Stimulated activated CD8-positive, alpha-beta memory T cell treated with anti-CD3 and anti-CD28 coated beads, Interleukin-15, amount 100 ng/mL, for 4 hours (primary cell): ENCODE results near the gene TFB2M.
"Not testable (repeated sequence)": the region's sequence is repeated elsewhere in the genome, so short reads cannot be mapped to it uniquely, and the experiment has no call there.

ENCODE experiments used
- DNase-seq, 2 donors: peaks; one replicate each; pipeline ENCODE4 v3.0.0-alpha.2; 2020; ENCODE audit warnings: low read depth in 2 of 2

TFB2M gene

GRCh38 chr1:246566128-246566812, at the start of gene TFB2M, which contains the start of gene CNST:
Gene TFB2M (minus strand): TSS chr1:246566261. CDS start chr1:246566138, 123 bp downstream.
Gene CNST (plus strand): TSS chr1:246566456. CDS start chr1:246591563, 25,107 bp downstream.
- DNase-seq, result peak; percentile 87 to 88

- no peak for DNase-seq
Measured at GRCh38 chr1:246613096-246613758, 47.2 kb upstream of the TFB2M start.

GRCh38 chr1:246609632-246610031, 43.6 kb upstream of the TFB2M start:
- no peak for DNase-seq

GRCh38 chr1:246608616-246609376, 42.7 kb upstream of the TFB2M start:
- DNase-seq, result peak in 1 of 2 donors; percentile 2

GRCh38 chr1:246607462-246607861, 41.4 kb upstream of the TFB2M start:
- DNase-seq, result no peak

GRCh38 chr1:246605231-246605630, 39.2 kb upstream of the TFB2M start:
- not testable (repeated sequence) for DNase-seq

GRCh38 chr1:246602194-246602593, 36.1 kb upstream of the TFB2M start:
- DNase-seq, result no peak

GRCh38 chr1:246600579-246600978, 34.5 kb upstream of the TFB2M start:
- no peak for DNase-seq

GRCh38 chr1:246599315-246599714, 33.3 kb upstream of the TFB2M start:
- no peak for DNase-seq

GRCh38 chr1:246597971-246598370, 31.9 kb upstream of the TFB2M start:
- DNase-seq, result no peak

- DNase-seq, result no peak
Measured at GRCh38 chr1:246597340-246597739, 31.3 kb upstream of the TFB2M start.

- DNase-seq, result no peak
Measured at GRCh38 chr1:246595146-246595545, 29.1 kb upstream of the TFB2M start.

GRCh38 chr1:246592695-246593094, 26.6 kb upstream of the TFB2M start:
- DNase-seq, result no peak

- DNase-seq, result no peak
Measured at GRCh38 chr1:246591958-246592357, 25.9 kb upstream of the TFB2M start.

- no peak for DNase-seq
Measured at GRCh38 chr1:246591504-246591903, 25.4 kb upstream of the TFB2M start.

GRCh38 chr1:246591047-246591446, 25.0 kb upstream of the TFB2M start:
- no peak for DNase-seq

GRCh38 chr1:246589919-246590318, 23.9 kb upstream of the TFB2M start:
- not testable (repeated sequence) for DNase-seq

- DNase-seq, result no peak
Measured at GRCh38 chr1:246588159-246588721, 22.2 kb upstream of the TFB2M start.

- DNase-seq, result no peak
Measured at GRCh38 chr1:246587606-246588005, 21.5 kb upstream of the TFB2M start.

GRCh38 chr1:246587032-246587431, 21.0 kb upstream of the TFB2M start:
- no peak for DNase-seq

GRCh38 chr1:246583448-246584185, 17.6 kb upstream of the TFB2M start:
- DNase-seq, result no peak

- DNase-seq, result no peak
Measured at GRCh38 chr1:246583056-246583440, 17.0 kb upstream of the TFB2M start.
